HG02678 (cell line): Measurements from ENCODE around the gene LHFPL4.
"Not testable (repeated sequence)": the region's sequence is repeated elsewhere in the genome, so short reads cannot be mapped to it uniquely, and the experiment has no call there.

Source experiments
- ATAC-seq: cut with Tn5 transposase; IDR thresholded peaks from one replicate; pipeline ENCODE4 v1.9.1; 2021; ENCODE audit warnings: mild to moderate bottlenecking, moderate library complexity; ENCODE audit not compliant: unreplicated experiment

Gene LHFPL4

DNA sequence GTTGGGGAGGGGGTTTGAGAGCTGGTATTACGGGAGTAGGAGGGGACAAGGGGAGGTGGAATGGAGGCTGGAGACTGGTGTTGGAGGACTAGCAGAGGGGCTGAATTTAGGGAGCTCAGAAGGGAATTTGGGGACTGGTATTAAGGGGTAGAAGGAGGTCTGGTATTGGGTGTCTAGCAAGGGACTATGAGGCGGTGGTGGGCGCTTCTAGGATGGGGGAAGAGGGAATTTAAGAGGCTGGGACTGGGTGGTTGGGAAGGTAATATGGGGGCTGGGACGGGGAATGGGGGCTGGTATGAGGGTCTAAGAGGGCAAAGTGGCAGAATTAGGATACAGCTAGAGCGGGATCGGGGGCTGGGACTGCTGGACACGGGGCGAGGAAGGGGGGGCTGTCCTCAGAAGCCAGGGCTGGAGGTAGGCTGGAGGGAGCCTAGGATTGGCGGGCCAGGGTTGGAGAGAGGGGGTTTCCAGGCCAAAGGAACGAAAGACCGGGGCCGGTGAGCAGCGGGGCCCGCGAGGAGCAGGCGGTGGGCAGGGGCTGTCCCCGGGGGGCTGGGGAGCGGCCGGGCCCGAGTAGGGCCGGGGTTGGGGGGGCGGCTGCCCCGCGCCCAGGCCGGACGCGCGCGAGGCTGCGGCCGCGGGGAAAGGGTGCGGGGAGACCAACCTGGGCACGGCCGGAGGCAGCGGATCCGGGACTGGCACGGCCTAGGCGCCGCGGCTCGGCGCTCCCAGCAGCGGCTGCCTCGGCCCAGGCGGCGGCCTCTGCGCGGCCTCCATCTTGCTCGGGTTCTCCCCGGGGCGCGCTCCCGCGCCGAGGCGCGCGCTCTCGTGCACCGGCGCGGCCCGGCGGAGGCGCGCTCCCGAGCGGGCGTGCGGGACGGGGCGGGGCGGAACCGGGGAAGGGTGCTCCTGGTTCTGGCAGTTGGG is at the start of gene LHFPL4:
LHFPL4 (minus strand) TSS at position 802 of the 927 bp plus-strand sequence. CDS start 1,143 bp downstream, outside the sequence.
- ATAC-seq = no peak

DNA sequence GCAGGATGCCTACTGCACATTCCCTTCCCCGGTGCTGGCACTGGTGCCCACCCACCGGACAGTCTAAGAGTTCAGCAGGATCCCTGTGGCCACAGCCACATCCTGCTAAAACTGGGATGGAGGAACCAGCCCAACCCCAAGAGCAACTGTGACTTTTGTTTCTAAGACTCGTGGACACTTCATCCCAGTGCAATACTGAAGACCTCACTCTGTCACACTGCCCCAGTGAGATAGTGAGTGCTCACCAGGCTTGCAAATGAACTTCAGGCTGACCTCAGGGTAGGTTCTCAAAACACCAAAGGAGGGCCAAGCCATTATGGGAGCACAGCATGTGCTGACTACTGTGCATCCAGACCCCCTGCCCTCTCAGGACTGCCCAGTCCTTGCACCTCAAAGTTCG is 49.0 kb upstream of the LHFPL4 start:
- ATAC-seq = no peak

GRCh38 chr3:9601006-9601581 is 47.5 kb upstream of the LHFPL4 start:
- ATAC-seq = not testable (repeated sequence)

GRCh38 chr3:9600597-9600996 is 47.0 kb upstream of the LHFPL4 start:
- no peak for ATAC-seq

- no peak for ATAC-seq
These were observed 45.3 kb upstream of the LHFPL4 start for GRCh38 chr3:9598783-9599387.

DNA sequence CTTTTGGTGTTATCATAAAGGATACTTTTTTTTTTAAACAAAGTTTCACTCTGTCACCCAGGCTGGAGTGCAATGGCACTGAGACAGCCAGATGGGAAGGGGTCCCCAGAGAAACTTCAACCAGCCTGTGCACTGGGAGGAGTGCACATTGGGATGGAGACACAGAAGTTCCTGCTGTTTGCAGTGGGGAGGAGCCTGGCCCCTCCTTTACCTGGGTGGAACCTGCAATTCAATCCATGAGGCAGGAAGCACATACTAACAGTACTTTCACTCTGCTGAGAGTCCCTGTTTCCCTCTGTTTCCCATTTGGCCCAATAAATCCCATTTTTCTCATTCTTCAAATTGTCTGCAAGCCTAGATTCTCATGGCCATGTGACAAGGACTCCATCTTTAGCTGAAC is 42.3 kb upstream of the LHFPL4 start:
- ATAC-seq = no peak

- ATAC-seq = not testable (repeated sequence)
These were observed 38.2 kb upstream of the LHFPL4 start for GRCh38 chr3:9591781-9592180.

DNA sequence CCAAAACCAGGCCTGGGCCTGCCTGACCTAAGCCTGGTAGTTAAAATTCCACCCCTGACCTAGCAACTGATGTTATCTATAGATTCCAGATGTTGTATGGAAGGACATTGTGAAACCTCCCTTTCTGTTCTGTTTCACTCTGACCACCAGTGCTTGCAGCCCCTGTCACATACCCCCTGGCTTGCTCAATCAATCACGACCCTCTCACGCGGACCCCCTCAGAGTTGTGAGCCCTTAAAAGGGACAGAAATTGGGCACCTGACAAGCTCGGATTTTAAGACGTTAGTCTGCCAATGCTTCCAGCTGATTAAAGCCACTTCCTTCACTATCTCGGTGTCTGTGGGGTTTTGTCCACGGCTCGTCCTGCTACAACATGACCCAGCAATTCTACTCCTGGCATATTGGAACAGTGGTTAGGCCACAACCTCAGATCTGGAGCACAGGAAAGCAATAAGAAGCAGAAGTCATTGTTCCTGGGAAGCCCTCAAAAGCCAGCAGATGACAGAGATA is 36.7 kb upstream of the LHFPL4 start:
- ATAC-seq = no peak

DNA sequence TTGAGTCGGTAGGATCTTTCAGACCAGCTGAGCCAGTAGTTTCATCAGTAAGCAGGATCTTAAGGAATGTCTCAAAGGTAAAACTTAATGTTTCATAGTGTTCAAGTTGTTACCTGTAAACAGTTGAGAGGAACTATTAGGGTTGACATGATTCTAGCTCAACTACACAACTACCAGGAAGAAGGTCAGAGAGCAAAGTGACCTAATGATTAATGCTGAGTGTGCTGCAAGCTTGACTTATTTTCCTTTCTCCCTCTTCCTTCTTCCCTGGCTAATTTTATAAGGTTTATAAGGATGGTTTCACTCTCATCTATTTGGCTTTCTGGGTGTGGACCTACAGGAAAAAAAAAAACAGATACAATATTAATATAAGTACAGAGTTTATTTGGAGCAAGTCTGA is 30.2 kb upstream of the LHFPL4 start:
- no peak for ATAC-seq

DNA sequence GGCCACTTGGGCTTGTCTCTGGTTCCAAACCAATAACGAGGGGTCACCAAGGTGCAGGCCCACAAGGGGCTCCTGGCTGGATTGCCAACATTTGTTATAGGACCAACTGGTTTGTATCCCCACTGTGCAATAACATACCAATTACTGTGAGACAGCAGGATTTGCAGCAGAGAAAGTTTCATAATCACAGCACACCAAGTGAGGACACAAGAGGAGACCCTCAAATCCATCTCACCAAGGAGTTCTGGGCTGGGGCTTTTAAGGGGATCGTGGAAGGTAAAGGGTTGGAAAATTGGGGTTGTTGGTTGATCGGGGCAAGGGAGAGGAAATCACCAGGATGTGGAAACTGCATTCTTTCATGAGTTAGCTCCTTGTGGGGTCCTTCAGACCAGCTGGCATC is 29.7 kb upstream of the LHFPL4 start:
- ATAC-seq = no peak

GRCh38 chr3:9582332-9582731 is 28.7 kb upstream of the LHFPL4 start:
- no peak for ATAC-seq

- ATAC-seq = no peak
These were observed 28.1 kb upstream of the LHFPL4 start for GRCh38 chr3:9581742-9582141.

DNA sequence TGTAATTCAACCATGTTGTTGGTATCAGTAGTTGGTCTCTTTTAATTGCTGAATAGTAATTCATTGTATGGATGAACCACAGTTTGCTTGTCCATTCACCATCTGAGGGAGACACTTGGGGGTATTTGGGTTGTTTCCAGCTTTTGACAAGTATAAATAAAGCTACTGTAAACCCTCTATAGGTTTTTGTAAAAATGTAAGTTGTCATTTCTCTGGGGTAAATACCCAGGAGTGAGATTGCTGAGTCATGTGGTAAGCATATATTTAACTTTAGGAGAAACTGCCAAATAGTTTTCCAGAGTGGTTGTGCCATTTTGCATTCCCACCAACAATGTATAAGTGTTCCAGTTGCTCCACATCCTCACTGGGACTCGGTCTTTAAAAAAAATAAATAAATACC is 15.4 kb upstream of the LHFPL4 start:
- no peak for ATAC-seq

GRCh38 chr3:9565316-9565715 is 11.7 kb upstream of the LHFPL4 start:
- no peak for ATAC-seq

DNA sequence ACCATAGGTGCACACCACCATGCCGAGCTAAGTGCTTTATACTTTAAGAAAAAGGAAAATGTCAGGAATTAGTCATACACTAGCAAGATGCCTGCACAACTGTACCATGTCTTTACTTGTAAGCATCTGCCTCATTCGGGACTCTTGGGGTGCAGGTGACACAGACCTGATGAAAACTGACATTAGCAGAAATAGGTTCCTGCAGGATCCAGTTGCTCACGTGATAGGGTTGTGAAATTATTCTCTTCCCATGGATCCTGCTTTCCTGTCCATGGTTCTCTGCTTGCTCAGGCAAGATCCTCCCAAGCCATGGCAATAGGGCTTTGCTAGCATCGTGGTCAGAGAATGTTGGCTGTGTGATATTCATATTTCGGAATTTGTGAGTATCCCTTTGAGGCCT is 10.2 kb upstream of the LHFPL4 start:
- ATAC-seq = no peak

- ATAC-seq = not testable (repeated sequence)
These were observed 6.4 kb upstream of the LHFPL4 start for GRCh38 chr3:9560056-9560455.

GRCh38 chr3:9553948-9554513 is 409 bp upstream of the LHFPL4 start:
- no peak for ATAC-seq

- no peak for ATAC-seq
These were observed 1.2 kb downstream of the LHFPL4 start for GRCh38 chr3:9552252-9552999.

DNA sequence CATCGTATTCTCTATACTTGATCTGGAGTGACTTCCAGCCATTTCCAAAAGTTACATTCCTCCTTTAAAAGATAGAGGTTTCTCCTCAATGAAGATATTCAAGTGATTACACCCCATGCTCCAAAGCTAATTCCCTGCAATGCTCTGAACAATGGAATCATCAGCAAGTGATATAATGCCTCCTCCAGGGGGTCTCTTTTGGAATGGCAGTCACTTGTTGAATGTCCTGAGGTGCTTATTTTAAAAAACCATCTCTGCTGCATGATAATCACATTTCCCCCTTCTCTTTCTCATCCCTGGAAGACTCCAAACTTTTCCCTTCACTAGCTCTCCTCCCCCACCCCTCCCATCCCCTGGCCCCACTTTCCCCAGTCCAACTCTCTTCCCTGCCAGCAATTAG is 2.6 kb downstream of the LHFPL4 start:
- no peak for ATAC-seq

- ATAC-seq = no peak
These were observed 4.0 kb downstream of the LHFPL4 start for GRCh38 chr3:9549600-9549999.

DNA sequence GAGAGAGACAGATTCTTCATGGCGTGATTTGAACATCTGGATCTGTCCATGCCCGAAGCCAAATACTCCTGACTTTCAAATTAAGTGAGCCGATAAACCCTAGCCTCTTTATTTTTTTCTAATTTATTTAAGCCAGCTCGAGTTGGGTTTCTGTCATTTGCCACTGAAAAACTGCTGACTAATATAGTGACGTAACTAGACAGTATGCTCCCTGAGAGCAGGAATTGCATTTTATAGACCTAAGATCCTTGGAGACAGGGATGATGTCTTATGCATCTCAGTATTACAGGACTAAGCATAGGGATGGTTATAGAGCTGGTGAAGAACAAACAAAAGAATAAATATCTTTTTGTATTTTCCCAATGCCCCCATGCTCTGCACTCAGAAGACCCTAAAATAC is 4.6 kb downstream of the LHFPL4 start:
- ATAC-seq = no peak
